HCT116 (cell line): ENCODE measurements around the gene PBX3. TPM values are rescaled to one million over a fixed set of nuclear protein-coding genes. Genes with fewer than 3 reads are reported as not detected.

Experiments used
- ATAC-seq: fragments of 200-7000 bp; cut with Tn5 transposase; 2 replicates; pipeline ENCODE4 v1.9.1; 2020; ENCODE audit warnings: mild to moderate bottlenecking, moderate library complexity
- BruUV-seq: library from RNA; stranded (reverse); fragments of 400-500 nt; replicated peaks from 2 replicates; lab custom pipeline; 2021; lab: Mats Ljungman, UMichigan
- CTCF ChIA-PET: fragments of 300-600 bp; sonication (Branson Sonifier 250); formaldehyde crosslinking; loops from one replicate; lab custom pipeline; 2021; ENCODE audit warnings: antibody characterized with exemption; lab: Charles Lee
- POLR2A ChIA-PET: fragments of 300-600, 350-600 bp; sonication (Branson Sonifier 250); formaldehyde crosslinking; loops from one replicate; lab custom pipeline; 2021; ENCODE audit warnings: antibody characterized with exemption; lab: Charles Lee
- RAD21 ChIA-PET, 2 experiments: fragments of 300-600 bp; sonication (Branson Sonifier 250); formaldehyde crosslinking; loops; one replicate each; lab custom pipeline; 2023; ENCODE audit warnings: low total read pairs in 2 of 2; ENCODE audit not compliant: uncharacterized antibody in 2 of 2, unreplicated experiment in 2 of 2, low non-redundant PET in 1 of 2; lab: Charles Lee
- DNase-seq: peaks from one replicate; pipeline ENCODE4 v3.0.0-alpha.2; 2010; ENCODE audit warnings: low read depth, low spot score
- H2AFZ ChIP-seq: fragments of 200-600 bp; shearing (Covaris generic), sonication (generic); 2 replicates; pipeline ENCODE4 v1.6.1; 2017; ENCODE audit warnings: low read depth, mixed run types, mixed read lengths, antibody characterized with exemption, low read length; ENCODE audit not compliant: poor library complexity, severe bottlenecking
- H3K27ac ChIP-seq: 2 replicates; pipeline ENCODE4 v1.5.1; 2012; ENCODE audit warnings: low read depth, low read length
- H3K27me3 ChIP-seq: fragments of 200-600 bp; sonication (generic); 2 replicates; pipeline ENCODE4 v1.6.1; 2016; ENCODE audit warnings: mixed run types, low read length, mixed read lengths; ENCODE audit not compliant: insufficient read depth
- H3K36me3 ChIP-seq, 2 experiments: fragments of 200-500 bp in 1 of 2; fragments of 200-600 bp in 1 of 2; sonication (Bioruptor generic) in 1 of 2; sonication (generic) in 1 of 2; 2 replicates each; pipeline versions ENCODE4 v1.5.1 to v1.6.1; 2014 to 2016; ENCODE audit warnings: low read length in 2 of 2, inconsistent platforms in 1 of 2, mixed read lengths in 1 of 2, mixed run types in 1 of 2; ENCODE audit not compliant: insufficient read depth in 2 of 2, control insufficient read depth in 1 of 2
- H3K4me1 ChIP-seq, 2 experiments: fragments of 200-600 bp in 1 of 2; sonication (generic) in 1 of 2; 2 replicates each; pipeline versions ENCODE4 v1.5.1 to v1.6.1; 2012 to 2017; ENCODE audit warnings: low read length in 2 of 2, inconsistent platforms in 1 of 2, mild to moderate bottlenecking in 1 of 2, mixed read lengths in 1 of 2, mixed run types in 1 of 2, moderate library complexity in 1 of 2; ENCODE audit not compliant: insufficient read depth in 2 of 2, control insufficient read depth in 1 of 2
- H3K4me2 ChIP-seq: fragments of 200-600 bp; sonication (generic); 2 replicates; pipeline ENCODE4 v1.6.1; 2017; ENCODE audit warnings: mixed run types, low read length, mixed read lengths
- H3K4me3 ChIP-seq, 2 experiments: fragments of 200-600 bp in 1 of 2; sonication (generic) in 1 of 2; replicated peaks in 1 of 2; 2 replicates each; pipeline ENCODE4 v1.5.1; 2011 to 2016; ENCODE audit warnings: low read length in 2 of 2, control low read depth in 1 of 2, low read depth in 1 of 2, mild to moderate bottlenecking in 1 of 2, mixed read lengths in 1 of 2, mixed run types in 1 of 2
- H3K79me2 ChIP-seq: fragments of 200-600 bp; sonication (generic); 2 replicates; pipeline ENCODE4 v1.6.1; 2017; ENCODE audit warnings: mild to moderate bottlenecking, mixed run types, low read length, moderate library complexity, mixed read lengths; ENCODE audit not compliant: insufficient read depth
- H3K9ac ChIP-seq: fragments of 200-600 bp; sonication (generic); 2 replicates; pipeline ENCODE4 v1.6.1; 2016; ENCODE audit warnings: low read length, mixed read lengths
- H3K9me2 ChIP-seq: fragments of 200-600 bp; sonication (generic), shearing (Covaris generic); 2 replicates; pipeline ENCODE4 v1.6.1; 2017; ENCODE audit warnings: mixed run types, mild to moderate bottlenecking, moderate library complexity; ENCODE audit not compliant: insufficient read depth
- H3K9me3 ChIP-seq, 2 experiments: fragments of 200-500 bp in 1 of 2; fragments of 200-600 bp in 1 of 2; sonication (Bioruptor generic) in 1 of 2; sonication (generic) in 1 of 2; 2 replicates each; pipeline ENCODE4 v1.6.1; 2014 to 2017; ENCODE audit warnings: low read length in 2 of 2, mixed read lengths in 2 of 2, inconsistent platforms in 1 of 2, low read depth in 1 of 2, mild to moderate bottlenecking in 1 of 2, mixed run types in 1 of 2, moderate library complexity in 1 of 2; ENCODE audit not compliant: control insufficient read depth in 1 of 2, insufficient read depth in 1 of 2
- H4K20me1 ChIP-seq: fragments of 200-600 bp; sonication (generic), shearing (Covaris generic); 2 replicates; pipeline ENCODE4 v1.6.1; 2017; ENCODE audit warnings: mixed run types, mild to moderate bottlenecking, moderate library complexity; ENCODE audit not compliant: insufficient read depth
- ELF1 ChIP-seq: IDR thresholded peaks from 2 replicates; pipeline ENCODE4 v1.6.1; 2012; ENCODE audit warnings: low read depth, borderline replicate concordance
- EZH2 ChIP-seq: fragments of 200-600 bp; sonication (generic); IDR thresholded peaks from 2 replicates; pipeline ENCODE4 v1.6.1; 2017; ENCODE audit warnings: antibody characterized with exemption, mixed run types
- EZH2phosphoT487 ChIP-seq: fragments of 200-600 bp; IDR thresholded peaks from 2 replicates; pipeline ENCODE4 v1.6.1; 2018; ENCODE audit warnings: antibody characterized with exemption, borderline replicate concordance
- FOSL1 ChIP-seq: IDR thresholded peaks from 2 replicates; pipeline ENCODE4 v1.6.1; 2012; ENCODE audit warnings: low read depth
- JUND ChIP-seq: IDR thresholded peaks from 2 replicates; pipeline ENCODE4 v1.6.1; 2012
- POLR2AphosphoS5 ChIP-seq: IDR thresholded peaks from 2 replicates; pipeline ENCODE4 v1.6.1; 2011; ENCODE audit warnings: mild to moderate bottlenecking, low read depth, low read length, moderate library complexity
- SP1 ChIP-seq: IDR thresholded peaks from 2 replicates; pipeline ENCODE4 v1.6.1; 2012; ENCODE audit warnings: low read depth
- SRF ChIP-seq: IDR thresholded peaks from 2 replicates; pipeline ENCODE4 v1.6.1; 2012; ENCODE audit warnings: low read depth
- ZBTB33 ChIP-seq: IDR thresholded peaks from 2 replicates; pipeline ENCODE4 v1.6.1; 2011; ENCODE audit warnings: mild to moderate bottlenecking, low read length, moderate library complexity; ENCODE audit not compliant: insufficient replicate concordance; ENCODE audit errors: extremely low read depth
- intact Hi-C: fragments of 100-400 bp; cut with micrococcal nuclease; formaldehyde crosslinking; loops from 2 replicates; pipeline ENCODE4 v1.10.0; 2022
- total RNA-seq: library from RNA; stranded (reverse); gene quantifications from one replicate; pipeline ENCODE4 v1.2.1, GENCODE V29; 2021; ENCODE audit not compliant: unreplicated experiment
- TF ChIP-seq, protein P1 (sequence below), 3 experiments: fragments of 200-600 bp in 1 of 3; sonication (generic) in 1 of 3; IDR thresholded peaks in 2 of 3; conservative IDR thresholded peaks in 1 of 3; 2 replicates each; pipeline ENCODE4 v1.5.1; 2012 to 2017; ENCODE audit warnings: low read depth in 2 of 3, low read length in 2 of 3, antibody characterized with exemption in 1 of 3, borderline replicate concordance in 1 of 3, control low read depth in 1 of 3, mild to moderate bottlenecking in 1 of 3, mixed read lengths in 1 of 3, mixed run types in 1 of 3, moderate library complexity in 1 of 3; ENCODE audit not compliant: insufficient read depth in 1 of 3

The PBX3 gene
- total RNA-seq, 1 experiment from 2014 or later = 13.5 TPM

- H3K4me3 ChIP-seq = no peak overlapping the region
- no peaks in the 10 kb centered on the region for H3K9me3 ChIP-seq
- H3K9me2 ChIP-seq = no peaks in the 10 kb centered on the region
- no peak overlapping the region for H3K27ac ChIP-seq
- ChIA-PET RAD21 (interaction anchor here in 1 of 2 experiments (0.7 kb wide), 1 partner anchor 229 kb away, joined by 3 read pairs; no protein-coding TSS in a partner anchor), CTCF (no interaction called here), POLR2A (no interaction called here)
- BruUV-seq = no TSS peak
- no peaks in the 10 kb centered on the region for H3K27me3 ChIP-seq
- DNase-seq (no peak), ATAC-seq (no peak)
- TF ChIP-seq JUND (no peak), EZH2phosphoT487 (no peak), POLR2AphosphoS5 (no peak), SP1 (no peak), ELF1 (no peak)
- TF ChIP-seq, protein P1, sequence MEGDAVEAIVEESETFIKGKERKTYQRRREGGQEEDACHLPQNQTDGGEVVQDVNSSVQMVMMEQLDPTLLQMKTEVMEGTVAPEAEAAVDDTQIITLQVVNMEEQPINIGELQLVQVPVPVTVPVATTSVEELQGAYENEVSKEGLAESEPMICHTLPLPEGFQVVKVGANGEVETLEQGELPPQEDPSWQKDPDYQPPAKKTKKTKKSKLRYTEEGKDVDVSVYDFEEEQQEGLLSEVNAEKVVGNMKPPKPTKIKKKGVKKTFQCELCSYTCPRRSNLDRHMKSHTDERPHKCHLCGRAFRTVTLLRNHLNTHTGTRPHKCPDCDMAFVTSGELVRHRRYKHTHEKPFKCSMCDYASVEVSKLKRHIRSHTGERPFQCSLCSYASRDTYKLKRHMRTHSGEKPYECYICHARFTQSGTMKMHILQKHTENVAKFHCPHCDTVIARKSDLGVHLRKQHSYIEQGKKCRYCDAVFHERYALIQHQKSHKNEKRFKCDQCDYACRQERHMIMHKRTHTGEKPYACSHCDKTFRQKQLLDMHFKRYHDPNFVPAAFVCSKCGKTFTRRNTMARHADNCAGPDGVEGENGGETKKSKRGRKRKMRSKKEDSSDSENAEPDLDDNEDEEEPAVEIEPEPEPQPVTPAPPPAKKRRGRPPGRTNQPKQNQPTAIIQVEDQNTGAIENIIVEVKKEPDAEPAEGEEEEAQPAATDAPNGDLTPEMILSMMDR (IDR thresholded peaks at IDR 0.05 in 2 of 3, conservative IDR thresholded peaks at IDR 0.05 in 1 of 3; ENCODE audit: borderline replicate concordance in 1 of 3, insufficient read depth in 1 of 3, low read depth in 2 of 3, low read length in 2 of 3) = no peak
- peaks cover 0 to 3% of the 10 kb centered on the region in 2 experiments; a peak in 2 of 4 replicates for H3K4me1 ChIP-seq
- no peaks in the 10 kb centered on the region for H3K79me2 ChIP-seq
- H2AFZ ChIP-seq = no peak overlapping the region
- H4K20me1 ChIP-seq = no peaks in the 10 kb centered on the region
- H3K4me2 ChIP-seq = no peak overlapping the region
- no peaks in the 10 kb centered on the region for H3K36me3 ChIP-seq
- intact Hi-C loops = no loop called here
- no peak overlapping the region for H3K9ac ChIP-seq
Measured at GRCh38 chr9:125810161-125810560, 63.0 kb downstream of the PBX3 start.

DNA sequence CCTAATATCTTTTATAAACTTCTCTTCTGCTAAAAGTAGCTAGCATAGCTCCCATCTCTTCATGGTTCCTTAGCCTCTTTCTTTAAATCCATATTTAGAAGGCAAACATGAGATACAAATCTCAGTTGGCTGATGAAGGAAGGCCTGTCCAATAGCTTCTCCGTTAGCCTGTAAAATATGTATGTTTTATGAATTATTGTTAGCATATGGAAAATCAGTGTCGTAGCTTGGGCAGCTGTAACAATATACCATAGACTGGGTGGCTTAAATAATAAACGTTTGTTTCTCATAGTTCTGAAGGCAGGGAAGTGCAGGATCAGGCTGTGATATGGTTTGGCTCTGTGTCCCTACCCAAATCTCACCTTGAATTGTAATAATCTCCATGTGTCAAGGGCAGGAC lies 63.8 kb downstream of the PBX3 start:
- no peak overlapping the region for H3K9ac ChIP-seq
- no peak overlapping the region for H2AFZ ChIP-seq
- CTCF ChIA-PET = no interaction called here
- H3K36me3 ChIP-seq = no peaks in the 10 kb centered on the region
- no peaks in the 10 kb centered on the region for H3K27me3 ChIP-seq
- no peak overlapping the region for H3K27ac ChIP-seq
- DNase-seq (no peak), ATAC-seq (no peak)
- H3K4me2 ChIP-seq = no peak overlapping the region
- RAD21 ChIA-PET = no interaction called here
- H3K4me3 ChIP-seq = no peak overlapping the region
- peaks cover 0 to 12% of the 10 kb centered on the region in 2 experiments; a peak in 2 of 4 replicates for H3K4me1 ChIP-seq
- BruUV-seq = no TSS peak
- H4K20me1 ChIP-seq = no peaks in the 10 kb centered on the region
- POLR2A ChIA-PET = no interaction called here
- no peaks in the 10 kb centered on the region for H3K79me2 ChIP-seq
- intact Hi-C loops = no loop called here
- H3K9me3 ChIP-seq = no peaks in the 10 kb centered on the region
- no peaks in the 10 kb centered on the region for H3K9me2 ChIP-seq
- TF ChIP-seq, protein P1 (IDR thresholded peaks at IDR 0.05 in 2 of 3, conservative IDR thresholded peaks at IDR 0.05 in 1 of 3; ENCODE audit: borderline replicate concordance in 1 of 3, insufficient read depth in 1 of 3, low read depth in 2 of 3, low read length in 2 of 3) = no peak
- TF ChIP-seq ZBTB33 (no peak), SRF (no peak), EZH2 (no peak), SP1 (no peak), POLR2AphosphoS5 (no peak), FOSL1 (no peak)
